Astrocyte of the spinal cord (primary cell): ENCODE data around the gene KRTAP10-11.
"Not testable (repeated sequence)": the region's sequence is repeated elsewhere in the genome, so short reads cannot be mapped to it uniquely, and the experiment has no call there.

Source experiments
- DNase-seq: peaks from one replicate; pipeline ENCODE4 v3.0.0; 2011; ENCODE audit warnings: low read depth, low spot score
- H3K4me3 ChIP-seq: 2 replicates; pipeline ENCODE4 v1.5.1; 2011; ENCODE audit warnings: low read depth, mild to moderate bottlenecking, low read length, moderate library complexity
- CTCF ChIP-seq: IDR thresholded peaks from 2 replicates; pipeline ENCODE4 v1.5.1; 2012; ENCODE audit warnings: low read depth, mild to moderate bottlenecking, low read length, inconsistent platforms
- in situ Hi-C: cut with HindIII; loops from 2 replicates; pipeline ENCODE4 v1.10.0; 2017; ENCODE audit warnings: low sequenced_read_pairs

The KRTAP10-11 gene

DNA sequence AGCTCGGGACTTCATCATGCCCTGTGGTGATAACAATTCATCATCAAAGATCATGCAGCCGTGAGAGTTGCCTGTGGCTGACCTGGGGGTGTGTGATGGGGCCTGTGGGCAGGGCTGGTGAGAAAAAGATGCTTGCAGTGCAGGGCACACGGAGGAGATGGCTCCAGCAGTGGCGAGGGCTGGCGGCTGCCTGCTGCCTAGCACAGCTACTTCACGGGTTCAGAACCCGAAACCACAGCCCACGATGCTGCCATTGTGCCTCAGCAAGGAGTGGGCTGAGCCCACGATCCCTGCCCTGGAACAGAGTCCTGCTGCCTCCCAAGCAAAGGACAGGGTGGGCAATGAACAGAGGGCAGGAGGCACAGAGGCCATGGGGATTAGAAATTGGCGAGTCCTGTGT lies 20.0 kb upstream of the KRTAP10-11 start:
- no peak for TF ChIP-seq CTCF
- in situ Hi-C loops: no loop called here
- no peak overlapping the region for H3K4me3 ChIP-seq
- no peak for DNase-seq

DNA sequence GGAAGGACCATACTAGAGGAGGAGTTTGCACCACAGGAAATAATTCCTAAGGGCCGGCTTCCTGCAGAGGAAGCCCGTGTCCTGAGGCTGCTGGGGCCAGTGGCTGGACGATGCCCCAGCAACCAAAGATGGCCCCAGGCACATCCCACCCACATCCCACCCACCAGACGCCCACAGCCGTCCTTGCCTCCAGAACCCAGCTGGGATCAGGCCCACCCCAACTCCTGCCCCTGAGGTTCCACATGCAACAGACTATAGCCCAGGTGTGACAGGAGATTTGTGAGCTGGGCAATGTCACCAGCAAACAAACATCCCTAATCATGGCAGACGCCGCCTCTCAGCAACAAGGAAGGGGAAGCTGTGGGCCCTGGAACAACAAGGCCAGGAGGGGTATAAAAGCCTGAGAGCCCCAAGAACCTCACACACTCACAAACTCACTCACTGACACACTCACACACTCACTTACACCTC lies 19.5 kb upstream of the KRTAP10-11 start, which contains the start of gene KRTAP10-9:
KRTAP10-9 (plus strand) TSS at position 421 of the 471 bp plus-strand sequence. CDS start 79 bp downstream, outside the sequence.
- no peak within 1 kb of the TSS for H3K4me3 ChIP-seq
- in situ Hi-C loops: no loop called here
- no peak for DNase-seq
- no peak for TF ChIP-seq CTCF

DNA sequence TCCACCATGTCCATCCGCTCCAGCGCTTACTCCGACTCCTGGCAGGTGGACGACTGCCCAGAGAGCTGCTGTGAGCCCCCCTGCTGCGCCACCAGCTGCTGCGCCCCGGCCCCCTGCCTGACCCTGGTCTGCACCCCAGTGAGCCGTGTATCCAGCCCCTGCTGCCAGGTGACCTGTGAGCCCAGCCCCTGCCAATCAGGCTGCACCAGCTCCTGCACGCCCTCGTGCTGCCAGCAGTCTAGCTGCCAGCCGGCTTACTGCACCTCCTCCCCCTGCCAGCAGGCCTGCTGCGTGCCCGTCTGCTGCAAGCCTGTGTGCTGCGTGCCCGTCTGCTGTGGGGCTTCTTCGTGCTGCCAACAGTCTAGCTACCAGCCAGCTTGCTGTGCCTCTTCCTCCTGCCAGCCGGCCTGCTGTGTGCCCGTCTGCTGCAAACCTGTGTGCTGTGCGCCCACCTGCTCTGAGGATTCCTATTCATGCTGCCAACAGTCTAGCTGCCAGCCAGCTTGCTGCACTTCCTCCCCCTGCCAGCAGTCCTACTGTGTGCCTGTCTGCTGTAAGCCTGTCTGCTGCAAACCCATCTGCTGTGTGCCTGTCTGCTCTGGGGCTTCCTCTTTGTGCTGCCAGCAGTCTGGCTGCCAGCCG lies 18.9 kb upstream of the KRTAP10-11 start:
- DNase-seq, in situ Hi-C loops, H3K4me3 ChIP-seq: not testable (repeated sequence)

GRCh38 chr21:44627831-44628233 lies 18.4 kb upstream of the KRTAP10-11 start:
- H3K4me3 ChIP-seq, DNase-seq, in situ Hi-C loops: not testable (repeated sequence)

DNA sequence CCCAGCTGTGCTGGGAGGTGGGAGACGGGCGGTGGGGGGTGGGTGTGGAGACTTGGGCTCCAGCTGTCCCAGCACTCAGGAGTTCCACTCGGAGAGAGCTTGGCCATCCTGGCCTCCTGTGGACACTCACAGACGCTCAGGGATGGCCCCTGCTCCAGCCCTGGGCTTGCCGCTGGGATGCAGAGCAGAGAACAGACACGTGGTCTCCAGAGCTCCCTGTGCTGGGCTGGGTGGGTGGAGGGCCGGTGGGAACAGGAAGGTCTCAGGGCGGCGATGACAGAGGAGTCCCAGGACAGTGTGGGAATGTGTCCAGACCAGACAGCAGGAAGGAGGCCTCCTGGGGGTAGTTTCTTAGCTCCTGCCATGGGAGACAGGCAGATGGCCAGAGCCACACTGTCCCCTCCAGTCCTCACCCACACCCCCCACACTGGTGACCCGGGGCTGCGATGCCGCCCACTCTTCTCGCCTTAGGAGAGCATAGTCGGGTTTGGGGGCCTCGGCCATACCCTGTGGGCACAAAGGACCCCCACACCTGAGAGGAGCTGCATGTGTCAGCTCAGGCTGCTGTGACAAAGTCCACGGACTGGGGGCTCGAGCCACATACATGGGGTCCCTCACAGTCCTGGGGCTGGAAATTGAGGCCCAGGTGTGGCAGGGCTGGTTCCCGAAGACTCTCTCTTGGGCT lies 17.4 kb upstream of the KRTAP10-11 start:
- no peak overlapping the region for H3K4me3 ChIP-seq
- in situ Hi-C loops: no loop called here

GRCh38 chr21:44630440-44630839 lies 15.8 kb upstream of the KRTAP10-11 start:
- no peak for DNase-seq
- in situ Hi-C loops: no loop called here
- no peak for TF ChIP-seq CTCF
- H3K4me3 ChIP-seq: no peak overlapping the region

More for the DNA sequence above, 17.4 kb upstream of the KRTAP10-11 start:
- no peak for DNase-seq
- TF ChIP-seq CTCF: no peak

GRCh38 chr21:44632067-44632466 lies 14.1 kb upstream of the KRTAP10-11 start:
- no peak for DNase-seq
- in situ Hi-C loops: no loop called here
- H3K4me3 ChIP-seq: no peak overlapping the region
- no peak for TF ChIP-seq CTCF
